Duodenal mucosa (tissue), 2 donors: ENCODE data around the gene UQCC5.

ENCODE experiments used
- H3K27ac ChIP-seq: one replicate; pipeline ENCODE4 v1.7.0; 2013; ENCODE audit warnings: low read depth, low read length
- H3K27me3 ChIP-seq, 2 donors: one replicate each; pipeline ENCODE4 v1.7.0; 2013; ENCODE audit warnings: low read length in 2 of 2, control low read depth in 1 of 2; ENCODE audit not compliant: insufficient read depth in 2 of 2, control insufficient read depth in 1 of 2
- H3K36me3 ChIP-seq, 2 donors: one replicate each; pipeline ENCODE4 v1.7.0; 2013; ENCODE audit warnings: low read length in 2 of 2, control low read depth in 1 of 2; ENCODE audit not compliant: insufficient read depth in 2 of 2, control insufficient read depth in 1 of 2
- H3K4me1 ChIP-seq, 2 donors: one replicate each; pipeline ENCODE4 v1.7.0; 2013; ENCODE audit warnings: low read length in 2 of 2, control low read depth in 1 of 2; ENCODE audit not compliant: insufficient read depth in 2 of 2, control insufficient read depth in 1 of 2
- H3K4me3 ChIP-seq, 2 donors: one replicate each; pipeline ENCODE4 v1.7.0; 2013; ENCODE audit warnings: low read length in 2 of 2, low read depth in 1 of 2
- H3K9ac ChIP-seq, 2 donors: one replicate each; pipeline ENCODE4 v1.7.0; 2013; ENCODE audit warnings: low read length in 2 of 2, low read depth in 1 of 2
- H3K9me3 ChIP-seq, 2 donors: one replicate each; pipeline ENCODE4 v1.7.0; 2013; ENCODE audit warnings: low read length in 2 of 2, control low read depth in 1 of 2; ENCODE audit not compliant: control insufficient read depth in 1 of 2

The UQCC5 gene

GRCh38 chr3:52536369-52537164 is at the start of gene UQCC5:
TSS of gene UQCC5 (plus strand) at chr3:52536605. CDS start at chr3:52536756, 151 bp downstream.
- Histone ChIP-seq H3K27ac (peak within 1 kb of the TSS; percentile 72), H3K27me3 (no peaks in the 10 kb centered on the region), H3K4me1 (peaks cover 36 to 37% of the 10 kb centered on the region in 2 donors), H3K36me3 (peaks cover 10 to 12% of the 10 kb centered on the region in 2 donors), H3K4me3 (peak within 1 kb of the TSS; percentile 97 to 100), H3K9ac (peak within 1 kb of the TSS; percentile 88 to 92), H3K9me3 (no peaks in the 10 kb centered on the region)

GRCh38 chr3:52487050-52487787 is 49.2 kb upstream of the UQCC5 start:
- Histone ChIP-seq H3K4me3 (no peak overlapping the region), H3K9me3 (no peaks in the 10 kb centered on the region), H3K36me3 (peaks cover 34 to 78% of the 10 kb centered on the region in 2 donors), H3K27me3 (no peaks in the 10 kb centered on the region), H3K4me1 (peaks cover 0 to 5% of the 10 kb centered on the region in 2 donors), H3K27ac (no peak overlapping the region), H3K9ac (no peak overlapping the region)

- Histone ChIP-seq H3K9me3 (no peaks in the 10 kb centered on the region), H3K27ac (no peak overlapping the region), H3K4me1 (peaks cover 0 to 5% of the 10 kb centered on the region in 2 donors), H3K9ac (no peak overlapping the region), H3K36me3 (peaks cover 42 to 75% of the 10 kb centered on the region in 2 donors), H3K27me3 (no peaks in the 10 kb centered on the region), H3K4me3 (no peak overlapping the region)
Observed at GRCh38 chr3:52487788-52488691, 48.4 kb upstream of the UQCC5 start.

GRCh38 chr3:52488746-52489145 is 47.7 kb upstream of the UQCC5 start:
- H3K36me3 ChIP-seq, result peaks cover 40 to 71% of the 10 kb centered on the region in 2 donors

GRCh38 chr3:52489453-52489852 is 47.0 kb upstream of the UQCC5 start:
- Histone ChIP-seq H3K4me1 (peaks cover 0 to 9% of the 10 kb centered on the region in 2 donors), H3K4me3 (no peak overlapping the region), H3K27me3 (no peaks in the 10 kb centered on the region), H3K9ac (no peak overlapping the region), H3K9me3 (no peaks in the 10 kb centered on the region), H3K36me3 (peaks cover 40 to 71% of the 10 kb centered on the region in 2 donors), H3K27ac (no peak overlapping the region)

More at GRCh38 chr3:52488746-52489145, 47.7 kb upstream of the UQCC5 start:
- H3K27ac ChIP-seq, result no peak overlapping the region
- H3K27me3 ChIP-seq, result no peaks in the 10 kb centered on the region
- H3K4me3 ChIP-seq, result no peak overlapping the region
- H3K9me3 ChIP-seq, result no peaks in the 10 kb centered on the region
- peaks cover 0 to 5% of the 10 kb centered on the region in 2 donors for H3K4me1 ChIP-seq
- no peak overlapping the region for H3K9ac ChIP-seq

GRCh38 chr3:52490035-52490938 is 46.1 kb upstream of the UQCC5 start:
- H3K9me3 ChIP-seq, result no peaks in the 10 kb centered on the region
- peak overlapping the region; percentile 14 for H3K27ac ChIP-seq
- H3K4me3 ChIP-seq, result no peak overlapping the region
- peaks cover 37 to 67% of the 10 kb centered on the region in 2 donors for H3K36me3 ChIP-seq
- no peak overlapping the region for H3K9ac ChIP-seq
- no peaks in the 10 kb centered on the region for H3K27me3 ChIP-seq
- peaks cover 0 to 11% of the 10 kb centered on the region in 2 donors for H3K4me1 ChIP-seq

GRCh38 chr3:52490939-52491526 is 45.4 kb upstream of the UQCC5 start:
- peaks cover 0 to 11% of the 10 kb centered on the region in 2 donors for H3K4me1 ChIP-seq
- H3K9ac ChIP-seq, result no peak overlapping the region
- no peaks in the 10 kb centered on the region for H3K9me3 ChIP-seq
- no peak overlapping the region for H3K4me3 ChIP-seq
- H3K27ac ChIP-seq, result peak overlapping the region; percentile 49
- no peaks in the 10 kb centered on the region for H3K27me3 ChIP-seq
- peaks cover 36 to 60% of the 10 kb centered on the region in 2 donors for H3K36me3 ChIP-seq

GRCh38 chr3:52492059-52492458 is 44.3 kb upstream of the UQCC5 start:
- Histone ChIP-seq H3K9me3 (no peaks in the 10 kb centered on the region), H3K4me3 (no peak overlapping the region), H3K9ac (no peak overlapping the region), H3K4me1 (peaks cover 0 to 11% of the 10 kb centered on the region in 2 donors), H3K36me3 (peaks cover 36 to 50% of the 10 kb centered on the region in 2 donors), H3K27me3 (no peaks in the 10 kb centered on the region), H3K27ac (no peak overlapping the region)
